IPS-18c (cell line): ENCODE measurements around the gene IFT88.

Source experiments
- H3K4me3 ChIP-seq: 2 replicates; pipeline ENCODE4 v1.7.0; 2013; ENCODE audit warnings: low read depth, mild to moderate bottlenecking, low read length, moderate library complexity; ENCODE audit not compliant: insufficient read depth
- H3K9me3 ChIP-seq: one replicate; pipeline ENCODE4 v1.6.1; 2013; ENCODE audit warnings: mild to moderate bottlenecking, low read length, moderate library complexity; ENCODE audit not compliant: control insufficient read depth, insufficient read depth

Gene IFT88

GRCh38 chr13:20559659-20560356, 7.1 kb upstream of the IFT88 start:
- no peak overlapping the region; the same call in 1 of the 2 replicates for H3K4me3 ChIP-seq
- H3K9me3 ChIP-seq = no peaks in the 10 kb centered on the region

GRCh38 chr13:20561741-20562140, 5.2 kb upstream of the IFT88 start:
- Histone ChIP-seq H3K4me3 (no peak overlapping the region), H3K9me3 (peaks cover 3% of the 10 kb centered on the region)

GRCh38 chr13:20565115-20565736, 1.7 kb upstream of the IFT88 start:
- H3K9me3 ChIP-seq = peaks cover 3% of the 10 kb centered on the region
- no peak overlapping the region for H3K4me3 ChIP-seq

GRCh38 chr13:20566468-20566897, 474 bp upstream of the IFT88 start:
- H3K9me3 ChIP-seq = peaks cover 3% of the 10 kb centered on the region
- peak overlapping the region; percentile 80 for H3K4me3 ChIP-seq

GRCh38 chr13:20567881-20568528, 1.0 kb downstream of the IFT88 start:
- Histone ChIP-seq H3K4me3 (peak overlapping the region; percentile 80; the same call in 1 of the 2 replicates), H3K9me3 (peaks cover 3% of the 10 kb centered on the region)

DNA sequence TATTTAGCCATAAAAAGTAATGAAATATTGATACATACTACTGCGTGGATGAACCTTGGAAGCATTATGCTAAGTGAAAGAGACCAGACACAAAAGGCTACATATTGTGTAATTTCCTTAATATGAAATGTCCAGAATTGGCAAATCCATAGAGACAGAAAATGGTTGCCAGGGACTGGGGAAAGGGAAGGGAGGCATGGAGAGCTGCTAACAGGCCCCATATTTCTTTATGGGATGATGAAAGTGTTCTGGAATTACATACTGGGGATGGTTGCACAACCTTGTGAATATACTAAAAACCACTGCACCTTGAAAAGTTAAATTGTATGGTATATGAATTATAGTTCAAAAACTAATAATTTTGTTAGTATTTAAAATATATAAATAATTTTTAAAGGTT, 3.6 kb downstream of the IFT88 start:
- H3K4me3 ChIP-seq = no peak overlapping the region
- H3K9me3 ChIP-seq = no peaks in the 10 kb centered on the region

- no peaks in the 10 kb centered on the region for H3K9me3 ChIP-seq
- H3K4me3 ChIP-seq = no peak overlapping the region
These were observed 4.7 kb downstream of the IFT88 start for GRCh38 chr13:20571676-20572075.

GRCh38 chr13:20573186-20573585, 6.2 kb downstream of the IFT88 start:
- H3K4me3 ChIP-seq = no peak overlapping the region
- no peaks in the 10 kb centered on the region for H3K9me3 ChIP-seq

DNA sequence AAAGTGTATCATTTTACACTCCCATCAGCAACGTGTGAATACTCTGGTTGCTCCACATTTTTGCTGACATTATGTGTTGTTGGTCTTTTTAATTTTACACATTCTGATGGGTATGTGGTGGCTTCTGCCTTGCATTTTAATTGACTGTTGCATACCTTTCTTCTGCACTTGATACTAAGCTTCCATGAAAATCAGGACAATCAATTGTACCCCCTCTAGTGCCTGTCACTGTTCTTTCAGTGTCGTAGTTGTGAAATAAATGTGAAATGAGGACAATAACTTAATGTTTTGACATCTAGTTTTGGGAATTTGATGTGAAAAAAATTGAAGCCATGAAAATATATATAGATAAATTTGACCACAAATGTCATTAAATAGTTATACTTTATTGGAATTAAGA, 6.7 kb downstream of the IFT88 start:
- Histone ChIP-seq H3K9me3 (no peaks in the 10 kb centered on the region), H3K4me3 (no peak overlapping the region)

GRCh38 chr13:20579191-20579590, 12.2 kb downstream of the IFT88 start:
- H3K9me3 ChIP-seq = no peaks in the 10 kb centered on the region
- H3K4me3 ChIP-seq = no peak overlapping the region

- Histone ChIP-seq H3K9me3 (peaks cover 3% of the 10 kb centered on the region), H3K4me3 (no peak overlapping the region)
These were observed 13.3 kb downstream of the IFT88 start for GRCh38 chr13:20580257-20580656.

DNA sequence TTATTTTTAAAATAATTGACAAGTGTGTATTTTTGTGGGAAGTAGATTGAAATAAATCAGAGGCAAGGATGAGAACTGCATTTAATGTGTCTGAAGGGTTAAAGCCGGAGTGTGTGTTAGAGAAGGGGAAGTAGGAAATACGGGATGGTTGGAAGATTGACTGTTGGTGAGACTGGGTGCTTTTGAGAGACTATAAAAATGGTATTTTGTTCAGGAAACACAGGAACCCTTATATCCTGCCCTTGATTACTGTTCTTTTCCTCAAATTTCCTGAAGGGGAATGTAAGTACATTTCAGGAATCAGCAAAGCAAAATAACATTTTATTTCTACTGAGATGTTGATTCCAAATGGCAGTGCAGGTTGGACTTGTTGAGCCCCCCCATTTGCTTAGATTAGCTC, 15.1 kb downstream of the IFT88 start:
- Histone ChIP-seq H3K4me3 (no peak overlapping the region), H3K9me3 (peaks cover 3% of the 10 kb centered on the region)

DNA sequence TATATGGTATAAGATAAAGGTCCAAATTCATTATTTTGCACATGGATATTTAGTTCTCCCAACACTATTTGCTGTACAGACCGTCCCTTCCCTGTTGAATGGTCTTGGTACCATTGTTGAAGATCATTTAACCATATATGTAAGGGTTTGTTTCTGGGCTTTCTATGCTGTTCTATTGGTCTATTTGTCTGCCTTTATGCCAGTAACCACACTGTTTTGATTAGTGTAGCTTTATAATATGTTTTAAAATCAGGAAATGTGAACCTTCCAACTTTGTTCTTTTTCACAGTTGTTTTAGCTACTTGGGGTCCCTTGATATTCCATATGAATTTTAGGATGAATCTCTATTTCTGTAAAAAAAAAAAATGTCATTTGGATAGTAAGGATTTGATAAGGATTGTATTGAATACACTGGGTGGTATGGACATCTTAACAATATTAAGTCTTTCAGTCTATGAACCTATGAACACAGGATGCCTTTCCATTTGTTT, 16.9 kb downstream of the IFT88 start:
- H3K4me3 ChIP-seq = no peak overlapping the region
- peaks cover 3% of the 10 kb centered on the region for H3K9me3 ChIP-seq

GRCh38 chr13:20585371-20585770, 18.4 kb downstream of the IFT88 start:
- Histone ChIP-seq H3K9me3 (peaks cover 3% of the 10 kb centered on the region), H3K4me3 (no peak overlapping the region)

DNA sequence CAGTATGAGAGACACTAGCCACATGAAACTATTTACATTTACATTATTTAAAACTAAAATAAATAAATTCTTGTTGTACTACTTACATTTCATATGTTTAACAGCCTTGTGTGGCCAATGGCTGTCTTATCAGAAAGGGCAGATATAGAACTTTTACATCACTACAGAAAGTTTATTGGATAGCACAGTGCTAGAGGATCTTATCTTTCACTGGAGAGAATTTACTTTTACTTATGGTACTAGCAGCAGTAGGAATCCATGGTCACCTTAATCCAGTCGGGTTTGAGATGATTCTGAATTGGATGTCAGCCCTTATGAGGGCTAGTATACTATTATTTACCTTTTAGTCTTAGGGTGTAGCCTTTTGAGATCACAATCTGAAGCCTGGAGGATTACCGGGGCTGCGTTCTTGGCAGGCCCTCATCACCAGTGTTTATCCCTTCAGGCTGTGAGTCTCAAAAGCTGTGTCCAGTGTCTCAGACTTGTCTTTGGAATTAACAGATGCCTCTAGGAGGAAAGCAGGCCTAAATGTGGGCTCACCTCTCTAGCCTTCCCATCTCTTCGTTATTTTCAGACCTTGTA, 21.7 kb downstream of the IFT88 start:
- H3K4me3 ChIP-seq = no peak overlapping the region

DNA sequence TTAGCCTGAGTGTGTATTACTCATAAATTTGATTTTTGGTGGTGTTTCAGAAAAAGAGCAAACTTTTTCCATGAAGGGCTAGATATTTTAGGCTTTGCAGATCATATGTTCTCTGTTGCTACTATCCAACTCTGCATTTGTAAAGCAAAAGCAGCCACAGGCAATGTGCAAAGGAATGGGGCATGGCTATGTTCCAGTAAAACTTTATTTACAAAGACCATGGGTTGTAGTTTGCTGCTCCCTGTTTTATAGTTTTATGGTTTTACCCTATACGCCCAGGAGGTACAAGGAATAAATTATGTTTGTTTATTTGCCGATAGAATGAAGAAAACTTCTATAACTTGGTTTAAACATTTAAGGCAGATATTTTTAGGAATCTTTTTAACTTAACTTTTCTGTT, 23.6 kb downstream of the IFT88 start:
- no peak overlapping the region for H3K4me3 ChIP-seq
- no peaks in the 10 kb centered on the region for H3K9me3 ChIP-seq

More for the DNA sequence above, 21.7 kb downstream of the IFT88 start:
- peaks cover 3% of the 10 kb centered on the region for H3K9me3 ChIP-seq

GRCh38 chr13:20592606-20593005, 25.6 kb downstream of the IFT88 start:
- Histone ChIP-seq H3K9me3 (no peaks in the 10 kb centered on the region), H3K4me3 (no peak overlapping the region)

DNA sequence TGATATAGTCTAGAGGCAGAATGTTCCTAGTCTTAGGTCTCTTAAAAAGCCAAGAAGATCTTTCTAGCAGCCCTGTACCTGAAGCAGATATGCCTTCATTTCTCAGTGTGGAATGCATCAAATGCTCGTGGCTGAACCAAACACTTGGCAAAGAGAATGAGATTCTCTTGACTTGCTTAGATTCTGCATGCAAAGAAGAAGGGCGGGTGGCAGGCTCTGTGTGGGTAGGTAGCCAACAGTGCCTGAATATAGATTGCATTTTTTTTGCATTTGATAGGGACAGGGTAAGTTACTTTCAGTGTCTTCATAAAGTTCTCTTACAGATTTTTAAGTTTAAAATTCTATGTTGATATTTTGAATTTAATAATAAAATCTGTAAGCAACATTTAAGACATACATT, 27.3 kb downstream of the IFT88 start:
- Histone ChIP-seq H3K9me3 (no peaks in the 10 kb centered on the region), H3K4me3 (no peak overlapping the region)
